ENCODE measurements around the gene COL28A1.

The COL28A1 gene

GRCh38 chr7:7556852-7557251 is 21.2 kb upstream of the COL28A1 start:
- TF ChIP-seq, protein P1, sequence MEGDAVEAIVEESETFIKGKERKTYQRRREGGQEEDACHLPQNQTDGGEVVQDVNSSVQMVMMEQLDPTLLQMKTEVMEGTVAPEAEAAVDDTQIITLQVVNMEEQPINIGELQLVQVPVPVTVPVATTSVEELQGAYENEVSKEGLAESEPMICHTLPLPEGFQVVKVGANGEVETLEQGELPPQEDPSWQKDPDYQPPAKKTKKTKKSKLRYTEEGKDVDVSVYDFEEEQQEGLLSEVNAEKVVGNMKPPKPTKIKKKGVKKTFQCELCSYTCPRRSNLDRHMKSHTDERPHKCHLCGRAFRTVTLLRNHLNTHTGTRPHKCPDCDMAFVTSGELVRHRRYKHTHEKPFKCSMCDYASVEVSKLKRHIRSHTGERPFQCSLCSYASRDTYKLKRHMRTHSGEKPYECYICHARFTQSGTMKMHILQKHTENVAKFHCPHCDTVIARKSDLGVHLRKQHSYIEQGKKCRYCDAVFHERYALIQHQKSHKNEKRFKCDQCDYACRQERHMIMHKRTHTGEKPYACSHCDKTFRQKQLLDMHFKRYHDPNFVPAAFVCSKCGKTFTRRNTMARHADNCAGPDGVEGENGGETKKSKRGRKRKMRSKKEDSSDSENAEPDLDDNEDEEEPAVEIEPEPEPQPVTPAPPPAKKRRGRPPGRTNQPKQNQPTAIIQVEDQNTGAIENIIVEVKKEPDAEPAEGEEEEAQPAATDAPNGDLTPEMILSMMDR (IDR thresholded peaks at IDR 0.05; ENCODE audit: low read depth, low read length) = no peak
- TF ChIP-seq POLR2A (IDR thresholded peaks at IDR 0.05; ENCODE audit: extremely low read depth, insufficient read length) (no peak), MYC (IDR thresholded peaks at IDR 0.05; ENCODE audit: low read depth, low read length) (no peak), MAX (IDR thresholded peaks at IDR 0.05; ENCODE audit: low read depth, low read length) (no peak)
- DNase-seq (ENCODE audit: low read depth) = no peak
- no peak overlapping the region for H3K4me3 ChIP-seq (ENCODE audit: low read depth, low read length)

GRCh38 chr7:7554649-7555575 is 19.2 kb upstream of the COL28A1 start:
- TF ChIP-seq MAX (IDR thresholded peaks at IDR 0.05; ENCODE audit: low read depth, low read length) (no peak), MYC (IDR thresholded peaks at IDR 0.05; ENCODE audit: low read depth, low read length) (no peak), POLR2A (IDR thresholded peaks at IDR 0.05; ENCODE audit: extremely low read depth, insufficient read length) (no peak)
- TF ChIP-seq, protein P1 (IDR thresholded peaks at IDR 0.05; ENCODE audit: low read depth, low read length) = no peak
- DNase-seq (ENCODE audit: low read depth) = no peak
- H3K4me3 ChIP-seq (ENCODE audit: low read depth, low read length) = no peak overlapping the region

GRCh38 chr7:7554021-7554432 is 18.4 kb upstream of the COL28A1 start:
- no peak overlapping the region for H3K4me3 ChIP-seq (ENCODE audit: low read depth, low read length)
- TF ChIP-seq POLR2A (IDR thresholded peaks at IDR 0.05; ENCODE audit: extremely low read depth, insufficient read length) (no peak), MAX (IDR thresholded peaks at IDR 0.05; ENCODE audit: low read depth, low read length) (no peak), MYC (IDR thresholded peaks at IDR 0.05; ENCODE audit: low read depth, low read length) (no peak)
- TF ChIP-seq, protein P1 (IDR thresholded peaks at IDR 0.05; ENCODE audit: low read depth, low read length) = no peak
- DNase-seq (ENCODE audit: low read depth) = no peak

DNA sequence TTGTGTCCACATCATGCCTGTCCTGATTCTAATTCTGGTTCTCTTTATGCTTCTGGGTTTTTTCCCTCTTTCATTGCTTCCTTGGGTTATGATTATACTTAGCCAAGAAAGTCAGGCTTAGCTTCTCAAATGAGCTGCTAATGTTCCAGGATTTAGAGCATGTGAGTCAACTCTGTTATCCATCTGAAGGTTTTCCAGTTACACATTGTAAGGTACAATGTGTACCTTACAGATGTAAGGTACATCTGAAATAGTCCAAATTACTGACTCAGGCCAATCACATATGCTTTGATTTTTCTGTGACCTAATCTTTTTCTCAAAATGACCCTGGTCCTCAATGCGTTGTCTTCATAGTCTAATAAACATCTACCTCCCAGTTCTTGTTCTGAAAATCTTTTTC is 17.7 kb upstream of the COL28A1 start:
- no peak for DNase-seq (ENCODE audit: low read depth)
- TF ChIP-seq POLR2A (IDR thresholded peaks at IDR 0.05; ENCODE audit: extremely low read depth, insufficient read length) = no peak
- no peak for TF ChIP-seq MYC (IDR thresholded peaks at IDR 0.05; ENCODE audit: low read depth, low read length)
- no peak for TF ChIP-seq MAX (IDR thresholded peaks at IDR 0.05; ENCODE audit: low read depth, low read length)
- TF ChIP-seq, protein P1 (IDR thresholded peaks at IDR 0.05; ENCODE audit: low read depth, low read length) = no peak
- no peak overlapping the region for H3K4me3 ChIP-seq (ENCODE audit: low read depth, low read length)

GRCh38 chr7:7552199-7552598 is 16.5 kb upstream of the COL28A1 start:
- TF ChIP-seq, protein P1 (IDR thresholded peaks at IDR 0.05; ENCODE audit: low read depth, low read length) = no peak
- TF ChIP-seq MAX (IDR thresholded peaks at IDR 0.05; ENCODE audit: low read depth, low read length) = no peak
- no peak overlapping the region for H3K4me3 ChIP-seq (ENCODE audit: low read depth, low read length)
- DNase-seq (ENCODE audit: low read depth) = no peak
